Stimulated activated CD8-positive, alpha-beta memory T cell treated with anti-CD3 and anti-CD28 coated beads, Interleukin-15, amount 100 ng/mL, for 48 hours (primary cell): ENCODE data around the gene NUDT16L1.

Experiments used
- DNase-seq, 2 donors: peaks; one replicate each; pipeline ENCODE4 v3.0.0-alpha.2; 2020; ENCODE audit warnings: low read depth in 2 of 2

The NUDT16L1 gene

DNA sequence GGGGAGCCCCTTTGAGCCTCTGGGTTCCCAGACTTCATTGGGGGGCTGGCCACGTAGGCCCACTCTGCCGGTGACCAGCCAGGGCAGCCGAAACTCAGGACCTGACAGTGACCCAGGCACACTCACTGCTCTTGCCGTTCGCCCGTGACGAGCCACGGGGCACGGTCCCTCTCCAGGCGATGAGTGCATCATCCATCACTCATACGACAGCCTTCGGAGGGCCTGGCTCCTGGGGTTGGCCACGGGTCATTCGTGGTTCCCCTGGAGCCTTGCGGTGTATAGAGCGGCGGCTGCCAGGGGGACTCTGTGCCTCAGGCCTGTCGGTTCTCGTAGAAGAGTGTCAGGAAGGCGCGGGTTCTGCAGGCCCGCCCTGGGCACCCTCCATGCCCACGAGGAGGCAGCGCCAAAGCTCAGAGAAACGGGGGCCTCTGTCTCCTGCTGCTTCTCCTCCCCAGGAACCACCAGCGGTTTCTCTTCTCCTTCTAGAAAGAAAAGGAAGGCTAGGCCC, 11.2 kb upstream of the NUDT16L1 start:
- no peak for DNase-seq

DNA sequence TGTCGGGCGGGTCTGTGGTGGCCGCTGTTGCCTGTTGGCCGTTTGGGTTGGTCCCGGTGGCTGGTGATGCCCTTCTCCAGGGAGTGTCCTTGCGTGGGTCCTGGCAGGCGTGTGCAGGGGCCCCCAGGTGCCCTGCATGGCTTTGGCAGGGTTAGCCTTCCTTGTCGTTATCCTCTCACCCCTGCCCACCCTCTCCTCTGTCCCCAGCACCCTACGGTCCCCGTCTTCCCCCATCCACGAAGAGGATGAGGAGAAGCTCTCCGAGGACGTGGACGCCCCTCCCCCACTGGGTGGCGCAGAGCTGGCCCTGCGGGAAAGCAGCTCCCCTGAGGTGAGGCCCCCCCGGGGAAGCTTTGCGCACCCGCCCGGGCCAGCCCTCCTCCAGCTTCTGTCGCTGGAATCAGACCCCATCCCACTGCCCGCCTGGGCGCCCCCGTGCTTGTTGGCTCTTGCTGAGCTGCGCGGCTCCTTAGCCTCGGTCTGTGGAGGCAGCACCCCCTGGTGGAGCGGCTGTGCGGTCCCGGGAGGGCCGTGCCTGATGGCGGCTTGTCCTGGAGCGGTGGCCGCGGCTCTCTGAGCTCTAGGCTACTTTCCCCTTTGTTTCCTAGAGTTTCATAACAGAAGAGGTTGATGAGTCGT, 10.6 kb upstream of the NUDT16L1 start:
- peak in 1 of 2 donors; percentile 43 for DNase-seq

DNA sequence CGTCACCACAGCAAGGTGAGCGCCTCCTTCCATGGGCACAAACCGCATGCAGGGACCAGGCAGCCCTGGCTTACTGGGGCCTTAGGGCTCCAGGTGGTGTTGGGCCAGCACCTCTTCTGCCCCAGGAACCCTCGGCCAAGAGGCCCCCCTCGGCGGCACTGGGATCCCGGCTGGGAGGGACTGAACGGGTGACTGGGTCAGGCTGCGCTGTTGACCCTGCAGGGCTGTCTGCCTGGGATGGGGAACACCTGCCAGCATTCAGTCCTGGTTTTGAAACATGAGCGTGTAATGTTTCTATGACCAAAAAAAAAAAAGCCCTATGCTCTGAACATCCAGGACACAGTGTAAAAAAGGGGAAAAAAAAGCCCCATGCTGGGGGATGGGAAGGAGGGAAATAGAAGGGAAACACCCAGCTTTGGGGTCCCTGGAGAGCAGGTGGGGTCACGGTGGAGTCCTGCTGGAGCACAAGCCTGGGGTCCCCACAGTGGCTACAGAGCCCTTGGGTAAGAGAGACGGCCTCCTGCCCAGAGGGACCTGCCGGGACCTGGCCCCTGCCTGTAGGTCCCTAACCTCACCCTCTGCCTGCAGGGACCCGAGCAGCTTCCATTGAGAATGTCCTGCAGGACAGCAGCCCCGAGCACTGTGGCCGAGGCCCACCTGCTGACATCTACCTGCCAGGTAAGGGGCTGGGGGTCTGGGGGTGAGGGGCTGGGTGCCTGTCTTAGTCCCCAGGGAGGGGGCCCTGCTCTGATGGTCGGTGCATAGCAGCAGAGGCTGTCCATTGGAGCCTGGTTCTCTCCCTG, 9.9 kb upstream of the NUDT16L1 start:
- no peak for DNase-seq

DNA sequence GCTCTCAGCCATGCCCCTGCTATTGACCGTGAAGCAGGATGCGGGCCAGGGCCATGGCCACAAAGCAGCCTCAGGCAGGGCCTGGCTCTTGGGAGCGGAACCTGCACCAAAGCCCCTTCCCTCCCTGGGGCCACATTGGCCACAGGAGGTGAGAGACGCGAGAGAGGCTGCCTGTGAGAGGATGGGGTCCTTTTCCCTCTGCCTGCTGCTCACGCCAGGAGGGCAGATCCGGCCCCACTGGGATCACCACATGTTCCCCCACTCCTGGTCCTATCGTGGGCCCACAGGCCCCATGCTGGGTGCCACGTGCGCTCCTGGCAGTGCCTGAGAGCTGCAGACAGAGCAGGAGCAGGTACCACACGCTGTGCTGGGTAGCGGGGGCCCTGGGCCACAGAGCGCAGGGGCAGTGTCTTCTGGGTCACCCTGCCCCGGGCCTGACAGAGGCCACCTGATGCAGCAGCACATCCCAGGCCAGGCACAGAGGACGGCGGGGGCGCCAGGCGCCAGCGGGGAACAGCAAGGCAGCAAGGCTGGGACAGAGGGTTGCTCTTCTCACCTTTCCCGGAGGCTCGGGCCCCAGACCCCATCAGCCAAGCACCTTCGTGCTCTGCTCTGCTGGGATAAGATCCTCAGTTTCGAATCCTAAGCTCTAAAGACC, 9.2 kb upstream of the NUDT16L1 start:
- DNase-seq = no peak

DNA sequence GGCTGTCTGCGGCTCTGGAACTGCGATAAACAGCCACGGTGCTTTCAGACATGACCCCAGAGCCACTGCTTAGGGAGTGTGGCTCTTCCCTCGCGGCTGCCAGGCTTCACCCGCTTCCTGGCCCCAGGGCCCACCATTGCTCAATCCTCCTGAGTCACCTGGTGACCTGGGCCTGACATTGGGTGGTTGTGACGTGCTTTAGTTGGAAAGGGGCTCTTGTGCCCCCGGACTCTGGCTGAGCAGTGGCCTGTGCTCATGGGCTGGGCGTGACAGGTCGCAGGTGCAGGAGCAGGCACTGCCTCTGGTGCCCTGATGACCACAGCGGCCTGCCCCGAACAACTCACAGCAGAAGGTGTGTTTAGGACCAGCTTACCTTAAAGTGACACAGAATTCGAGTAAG, 8.6 kb upstream of the NUDT16L1 start:
- DNase-seq = no peak

DNA sequence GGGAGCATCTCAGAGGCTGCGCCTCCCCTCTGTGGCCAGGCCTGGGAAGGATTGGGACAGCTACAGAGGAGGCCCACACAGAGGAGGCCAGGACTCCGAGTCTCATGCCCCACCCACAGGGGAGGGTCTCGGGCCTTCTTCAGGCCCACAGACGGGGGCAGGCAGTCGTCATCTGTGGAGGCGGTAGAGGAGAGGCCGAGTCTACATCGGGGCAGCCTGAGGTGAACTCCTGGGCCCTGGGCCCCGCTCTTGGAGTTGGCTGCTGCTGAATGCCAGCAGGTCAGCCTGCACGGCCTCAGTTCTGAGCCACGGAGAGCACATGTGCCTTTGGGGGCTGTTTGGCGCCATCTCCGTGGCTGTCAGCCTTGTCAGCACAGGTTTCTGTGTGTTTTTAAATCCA, 8.1 kb upstream of the NUDT16L1 start:
- DNase-seq = no peak

DNA sequence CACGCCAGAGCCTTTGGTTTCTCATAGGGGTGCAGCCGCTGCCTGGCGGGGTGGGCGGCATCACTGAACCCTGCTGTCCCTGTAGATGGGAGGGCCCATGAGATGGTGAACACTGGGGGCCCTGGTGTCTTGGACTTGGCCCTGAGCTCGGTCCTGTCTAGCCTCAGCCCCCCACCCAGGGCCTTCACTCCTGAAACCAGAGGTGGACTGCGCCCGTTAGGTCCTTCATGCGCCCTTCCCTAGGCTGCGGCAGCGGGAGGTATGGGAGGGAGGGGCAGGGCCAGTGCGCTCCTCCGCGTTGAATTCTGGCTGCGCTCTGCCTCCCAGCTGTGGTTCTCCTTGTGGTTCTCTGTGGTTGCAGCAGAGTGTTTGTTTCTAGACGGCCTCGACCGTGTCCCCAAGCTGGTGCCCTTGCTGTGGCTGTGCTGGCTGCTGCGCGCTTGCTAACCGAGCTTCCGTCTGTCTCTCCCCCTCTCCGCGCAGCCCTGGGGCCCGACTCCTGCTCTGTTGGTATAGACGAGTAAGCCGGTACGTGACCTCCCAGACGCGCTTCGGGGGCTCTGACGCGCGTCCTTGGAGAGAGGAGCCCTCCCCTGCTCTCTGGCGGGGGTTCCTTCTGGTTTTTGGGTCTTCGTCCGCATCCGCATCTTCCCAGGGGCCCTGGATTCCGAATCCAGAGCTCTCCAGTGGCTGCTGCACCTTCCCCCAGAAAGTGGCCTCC, 7.4 kb upstream of the NUDT16L1 start:
- DNase-seq = no peak

DNA sequence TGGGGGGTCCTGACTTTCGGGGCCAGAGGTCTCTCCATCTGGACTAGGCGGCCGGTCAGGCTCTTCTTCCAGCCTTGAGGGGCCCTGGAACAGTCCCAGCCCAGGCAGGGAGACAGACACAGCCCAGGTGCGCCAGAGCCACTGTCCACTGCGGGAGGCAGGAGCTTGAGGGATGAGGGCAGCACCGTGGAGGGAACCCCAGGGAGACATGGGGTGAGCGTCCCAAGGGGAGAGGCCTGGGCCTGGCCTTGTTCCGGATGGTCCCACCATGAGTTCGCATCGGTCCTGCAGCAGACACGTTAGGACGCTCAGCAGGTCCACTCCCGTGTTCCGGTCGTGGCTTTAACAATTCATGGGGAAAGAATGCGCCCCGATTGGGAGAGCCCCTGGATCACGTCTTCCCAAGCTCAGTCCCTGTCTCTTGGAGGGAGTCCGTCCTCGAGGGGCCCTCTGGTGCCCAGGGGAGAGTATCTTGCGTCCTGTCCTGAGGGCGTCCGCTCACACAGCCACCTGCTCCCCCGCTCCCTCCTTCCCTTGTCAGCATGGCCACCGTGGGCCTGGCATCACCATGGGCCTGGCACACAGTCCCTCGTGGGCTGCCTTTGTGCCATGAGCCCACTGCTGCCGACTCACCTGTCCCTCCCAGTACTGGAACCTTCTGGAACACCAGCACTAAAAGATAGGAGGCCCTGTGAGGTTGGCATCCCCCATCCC, 6.7 kb upstream of the NUDT16L1 start:
- DNase-seq = no peak

DNA sequence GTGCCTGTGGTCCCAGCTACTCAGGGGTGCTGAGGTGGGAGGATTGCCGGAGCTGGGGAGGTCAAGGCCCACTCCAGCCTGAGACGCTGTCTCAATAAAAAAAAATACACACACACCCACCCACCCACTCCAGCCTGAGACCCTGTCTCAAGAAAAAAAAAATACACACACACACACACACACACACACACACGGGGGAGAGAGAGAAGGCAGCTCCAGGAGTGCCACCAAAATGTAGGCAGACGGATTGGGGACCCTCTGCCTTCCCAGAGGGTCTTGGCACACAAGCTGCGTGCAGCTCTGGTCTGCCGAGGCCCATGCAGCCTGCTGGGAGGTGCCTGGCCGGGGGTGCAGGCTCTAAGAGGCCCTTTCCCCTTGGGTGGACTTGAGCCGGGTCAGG, 5.9 kb upstream of the NUDT16L1 start:
- DNase-seq = no peak

DNA sequence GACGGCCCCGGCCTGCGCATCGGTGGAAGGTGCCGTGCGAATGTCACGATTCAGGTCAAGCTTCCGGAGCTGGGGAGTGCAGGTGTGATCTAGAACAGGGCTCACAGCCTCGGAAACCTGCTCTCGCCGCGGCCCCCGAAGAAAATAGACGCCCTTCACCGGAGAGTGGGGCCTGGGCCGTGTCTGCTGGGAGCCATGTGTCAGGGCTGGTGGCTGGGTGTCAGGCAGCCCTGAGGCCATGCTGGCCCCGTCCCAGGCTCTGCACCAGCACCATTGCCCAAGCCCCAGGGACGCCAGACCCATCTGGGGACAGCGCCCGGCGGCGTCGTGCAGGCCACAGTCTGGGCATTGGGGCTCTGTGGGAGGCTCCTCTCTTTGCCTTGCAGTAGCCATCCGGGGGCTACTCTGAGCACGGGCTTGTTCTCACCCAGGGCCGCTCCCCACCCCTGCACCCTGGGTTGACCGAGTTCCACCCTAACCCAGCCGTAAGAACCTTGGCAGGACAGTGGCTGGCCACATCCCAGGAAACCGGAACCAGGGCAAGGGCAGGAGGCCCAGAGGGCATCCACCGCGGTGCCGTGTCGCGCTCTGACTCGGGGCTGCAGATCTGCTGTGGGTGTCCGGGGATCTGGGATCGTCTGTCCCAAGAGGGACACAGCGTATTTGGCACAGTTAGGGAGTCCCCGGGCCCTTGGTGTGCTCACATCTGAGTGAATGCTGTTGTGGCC, 5.3 kb upstream of the NUDT16L1 start:
- no peak for DNase-seq

DNA sequence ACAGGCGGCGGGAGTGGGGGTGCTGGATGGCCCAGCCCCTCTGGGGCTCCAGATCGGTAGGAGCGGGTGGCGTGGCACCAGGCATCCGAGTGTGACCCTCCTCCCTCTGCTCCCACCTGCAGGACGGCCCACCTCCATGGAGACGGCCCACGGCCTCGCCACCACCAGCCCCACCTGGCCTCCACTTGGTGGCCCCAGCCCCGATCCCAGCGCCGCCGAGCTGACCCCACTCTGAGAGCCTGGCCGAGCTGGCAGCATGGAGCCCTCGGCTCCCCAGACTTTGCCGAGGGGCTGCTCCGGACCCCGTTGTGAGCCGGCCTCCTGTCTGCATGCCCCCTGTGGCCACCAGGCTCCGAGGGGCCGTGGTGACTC, 4.7 kb upstream of the NUDT16L1 start:
- DNase-seq = no peak

DNA sequence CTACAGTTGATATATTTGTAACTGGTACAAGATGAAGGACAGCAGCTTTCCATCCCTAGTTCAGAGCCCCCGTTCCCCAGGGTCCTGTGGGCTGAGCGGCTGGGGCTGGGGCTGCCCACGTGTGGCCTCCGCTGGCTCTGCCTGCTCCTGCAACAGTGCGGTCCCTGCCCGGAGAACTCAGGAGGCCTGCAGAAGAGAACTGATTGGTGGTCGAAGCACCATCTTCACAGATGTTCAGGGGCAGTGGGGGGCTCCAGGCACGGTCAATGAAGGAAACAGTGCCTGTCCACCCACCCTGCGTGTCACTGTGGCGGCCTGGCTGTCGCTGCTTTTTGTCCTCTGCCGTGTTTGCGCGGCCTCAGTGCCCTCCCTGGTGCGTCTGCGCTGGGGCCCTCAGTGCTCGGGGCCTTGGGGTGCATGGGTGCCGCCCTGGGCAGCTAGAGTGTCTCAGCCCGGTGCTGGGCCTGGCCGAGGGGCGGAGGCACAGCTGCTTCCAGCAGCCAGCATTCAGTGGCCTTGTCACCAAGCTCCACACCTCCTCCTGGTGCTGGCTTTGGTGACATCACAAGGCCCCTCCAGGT, 4.2 kb upstream of the NUDT16L1 start:
- DNase-seq = no peak

DNA sequence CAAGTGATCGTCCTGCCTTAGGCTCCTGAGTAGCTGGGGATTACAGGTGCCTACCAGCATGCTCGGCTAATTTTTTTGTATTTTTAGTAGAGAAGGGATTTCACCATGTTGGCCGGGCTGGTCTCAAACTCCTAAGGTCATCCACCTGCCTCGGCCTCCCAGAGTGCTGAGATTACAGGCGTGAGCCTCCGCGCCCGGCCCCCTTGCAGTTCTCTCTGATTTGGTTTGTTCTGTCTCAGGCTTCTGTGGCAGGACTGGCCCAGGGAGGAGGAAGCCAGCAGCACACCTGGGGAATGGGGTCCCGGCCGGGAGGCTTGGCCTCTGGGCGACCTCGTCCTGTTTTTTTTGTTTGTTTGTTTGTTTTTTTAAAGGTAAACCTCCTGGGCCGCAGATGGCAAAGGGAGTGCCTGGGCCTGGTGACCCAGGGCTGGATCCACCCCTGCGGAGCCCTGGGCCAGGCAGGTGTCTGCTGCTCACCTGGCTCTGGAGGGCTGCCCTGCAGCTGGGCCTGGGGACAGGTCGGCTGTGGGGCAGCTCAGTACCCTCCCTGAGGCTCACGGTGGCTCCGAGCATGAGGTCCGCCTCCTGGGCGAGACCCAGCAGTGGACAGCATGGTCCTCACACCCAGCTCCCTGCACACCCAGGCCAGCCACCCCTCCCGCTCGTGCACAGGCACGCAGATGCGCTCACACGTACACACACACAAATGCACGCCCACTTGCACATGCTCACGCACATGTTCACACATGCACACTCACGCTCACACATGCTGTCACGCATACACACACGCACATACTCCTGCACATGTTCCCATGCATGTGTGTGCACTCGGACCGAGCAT, 3.3 kb upstream of the NUDT16L1 start:
- DNase-seq = no peak

DNA sequence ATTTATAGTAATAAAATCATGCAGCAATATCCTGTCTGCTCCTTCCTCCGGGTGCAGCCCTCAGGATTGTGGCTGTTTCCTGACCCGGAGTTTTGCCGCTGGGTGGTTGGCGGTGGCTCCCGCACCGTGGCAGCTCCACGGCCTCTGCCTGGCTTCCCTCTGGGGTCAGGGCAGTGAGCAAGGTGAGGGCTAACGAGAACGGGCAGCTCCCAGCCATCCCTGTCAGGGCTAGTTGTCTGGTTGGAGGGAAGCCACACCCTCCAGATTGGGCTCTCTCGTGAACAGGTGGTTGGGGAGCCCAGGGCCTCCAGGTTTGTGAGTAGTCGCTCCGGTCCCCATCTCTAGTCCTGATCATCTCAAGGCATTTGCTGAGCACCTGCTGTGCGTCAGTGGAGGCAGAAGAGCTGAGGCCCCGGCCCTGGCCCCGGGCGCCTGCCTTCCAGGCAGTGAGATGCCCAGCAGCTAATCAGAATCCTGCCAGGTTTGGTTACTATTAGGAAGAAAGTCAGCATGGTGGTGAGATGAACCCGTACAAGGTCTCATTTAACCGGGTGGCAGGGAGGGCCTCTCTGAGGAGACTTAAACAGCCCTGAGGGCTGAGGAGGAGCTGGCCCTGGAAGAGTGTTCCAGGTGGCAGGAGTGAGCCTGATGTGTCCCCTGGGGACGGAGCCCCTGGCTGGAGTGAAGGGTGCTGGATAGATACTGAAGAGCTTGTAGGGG, 2.3 kb upstream of the NUDT16L1 start:
- DNase-seq = no peak

DNA sequence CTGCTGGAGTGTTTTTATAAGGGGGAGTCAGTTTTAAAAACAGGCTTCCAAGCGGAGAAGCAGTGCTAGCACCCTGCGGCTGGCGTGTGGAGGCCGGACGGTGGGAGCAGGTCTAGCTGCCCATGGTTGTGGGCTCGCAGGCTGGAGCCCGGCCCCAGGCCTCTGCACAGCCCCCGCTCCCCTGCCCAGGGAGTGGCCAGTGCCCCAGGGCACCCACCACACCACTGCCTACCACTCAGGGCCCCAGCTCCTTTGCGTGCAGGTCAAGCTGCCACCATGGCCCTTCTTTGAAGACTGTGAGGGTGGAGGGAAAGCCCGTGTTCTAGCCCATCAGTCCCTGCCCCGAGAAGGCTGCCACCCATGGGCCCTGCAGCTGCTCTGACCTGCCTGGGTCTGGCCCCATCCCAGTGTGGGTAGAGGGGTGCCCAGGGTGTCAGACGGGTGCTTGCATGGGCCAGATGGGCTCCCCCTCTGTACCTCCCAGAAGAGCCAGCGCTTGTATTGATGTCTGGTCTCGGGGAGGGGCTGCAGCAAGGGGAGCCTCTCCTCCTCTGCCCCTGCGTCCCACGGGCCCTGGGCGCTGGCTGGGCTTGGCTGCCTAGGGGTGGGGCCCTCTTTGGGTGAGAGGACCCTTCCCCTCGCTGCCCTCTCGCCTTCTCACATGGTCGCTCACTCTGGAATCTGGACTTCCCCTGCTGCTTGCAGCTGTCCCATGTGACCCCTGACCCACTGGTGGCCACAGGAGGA, 1.5 kb upstream of the NUDT16L1 start:
- no peak for DNase-seq

DNA sequence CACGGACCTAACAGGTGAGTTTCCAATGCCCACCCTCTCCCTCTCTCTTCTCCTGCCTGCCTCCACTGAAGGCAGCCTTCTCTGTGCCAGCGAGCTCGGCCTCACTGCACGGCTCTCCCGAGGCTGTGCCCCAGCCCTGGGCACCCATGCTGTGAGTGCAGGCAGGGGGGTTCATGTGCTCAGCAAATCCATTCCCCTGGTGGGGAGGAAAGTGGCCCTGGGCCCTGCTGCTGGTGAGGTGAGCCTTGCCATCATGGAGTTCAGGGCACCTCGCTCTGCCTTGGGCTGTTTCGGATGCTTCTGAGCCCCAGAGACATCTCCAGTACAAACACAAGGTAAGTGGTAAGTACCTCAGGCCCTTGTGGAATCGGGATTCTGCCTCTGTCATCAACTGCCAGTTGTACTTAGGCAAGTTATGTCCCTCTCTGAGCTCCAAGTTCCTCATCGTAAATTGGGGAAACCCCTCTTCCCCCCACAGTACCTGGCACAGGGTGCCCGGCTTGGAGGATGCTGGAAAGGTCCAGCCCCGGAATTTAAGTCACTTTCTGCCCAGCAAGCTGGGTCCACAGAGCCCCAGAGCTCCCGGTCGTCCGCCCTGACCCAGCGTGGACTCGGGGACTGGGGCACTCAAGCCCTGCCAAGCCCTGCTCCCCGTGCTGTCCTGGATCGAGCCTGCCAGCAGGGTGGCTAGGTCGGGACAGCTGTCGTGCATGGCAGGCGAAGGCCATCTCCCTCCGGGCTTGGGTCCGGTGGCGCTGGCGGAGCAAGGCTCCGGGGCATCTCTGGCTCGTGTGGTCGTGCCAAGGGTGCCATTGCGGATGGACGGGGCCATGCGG, 684 bp upstream of the NUDT16L1 start:
- DNase-seq = no peak

DNA sequence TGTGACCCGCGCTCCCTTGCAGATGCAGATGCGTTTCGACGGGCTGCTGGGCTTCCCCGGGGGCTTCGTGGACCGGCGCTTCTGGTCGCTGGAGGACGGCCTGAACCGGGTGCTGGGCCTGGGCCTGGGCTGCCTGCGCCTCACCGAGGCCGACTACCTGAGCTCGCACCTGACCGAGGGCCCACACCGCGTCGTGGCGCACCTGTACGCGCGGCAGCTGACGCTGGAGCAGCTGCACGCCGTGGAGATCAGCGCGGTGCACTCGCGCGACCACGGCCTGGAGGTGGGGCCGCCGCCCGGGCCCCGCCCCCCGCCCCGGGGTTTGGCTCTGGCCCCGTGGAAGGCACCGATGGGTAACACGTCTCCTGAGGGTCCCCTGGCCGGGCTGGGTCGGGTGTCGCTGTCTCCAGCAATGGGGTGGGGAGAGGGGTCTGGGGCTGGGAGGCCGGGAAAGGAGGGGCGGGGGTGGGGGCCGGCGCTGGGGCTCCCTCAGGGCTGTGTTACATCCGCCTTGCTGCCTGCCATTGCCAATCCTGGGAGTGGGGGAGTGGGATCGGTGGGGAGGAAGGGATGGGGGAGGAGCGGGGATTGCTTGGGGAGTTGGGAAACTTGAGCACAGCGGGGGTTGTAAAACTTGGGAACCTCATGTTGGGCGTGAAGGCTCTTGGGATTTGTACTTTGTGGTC, 737 bp downstream of the NUDT16L1 start:
- no peak for DNase-seq
